ENCODE data around the gene CCNY. TPM values are rescaled to one million over a fixed set of nuclear protein-coding genes. Genes with fewer than 3 reads are reported as not detected.
"Not testable (repeated sequence)": the region's sequence is repeated elsewhere in the genome, so short reads cannot be mapped to it uniquely, and the experiment has no call there.

CCNY gene
- total RNA-seq, 2 experiments from 2014 or later = 47.0 to 51.5 TPM

DNA sequence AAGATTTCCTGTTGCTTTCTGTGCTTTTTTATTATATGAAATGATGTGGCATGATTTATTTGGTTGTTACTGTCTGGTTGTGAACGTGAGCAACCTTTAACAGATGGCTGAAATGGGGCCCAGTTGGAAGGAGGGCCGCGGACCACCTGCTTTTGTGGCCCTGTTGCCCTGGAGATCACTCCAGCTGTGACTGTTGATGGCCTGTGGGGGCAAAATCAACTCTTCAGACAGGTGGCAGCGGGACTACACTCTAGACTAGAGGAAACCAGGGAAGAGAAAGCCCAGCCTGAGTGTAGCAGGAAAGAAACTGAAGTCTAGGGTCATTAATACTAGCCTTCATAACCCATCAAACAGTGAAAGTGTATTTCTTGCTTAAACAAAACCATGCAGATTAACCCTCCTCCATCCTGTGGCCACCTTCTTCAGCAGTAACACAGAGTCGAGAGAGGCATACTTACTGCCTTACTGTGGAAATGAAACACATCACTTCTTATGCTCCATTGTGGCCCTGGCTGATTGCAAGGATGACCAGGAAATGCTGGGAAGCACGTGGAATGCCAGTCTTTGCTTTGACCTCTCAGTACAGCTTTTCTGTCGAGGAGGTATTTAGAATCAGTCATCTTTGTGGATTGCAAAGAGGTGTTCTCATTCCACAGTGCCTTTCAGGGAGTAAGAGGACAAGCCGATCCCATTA is 80.5 kb downstream of the CCNY start:
- CTCF ChIA-PET = no interaction called here

DNA sequence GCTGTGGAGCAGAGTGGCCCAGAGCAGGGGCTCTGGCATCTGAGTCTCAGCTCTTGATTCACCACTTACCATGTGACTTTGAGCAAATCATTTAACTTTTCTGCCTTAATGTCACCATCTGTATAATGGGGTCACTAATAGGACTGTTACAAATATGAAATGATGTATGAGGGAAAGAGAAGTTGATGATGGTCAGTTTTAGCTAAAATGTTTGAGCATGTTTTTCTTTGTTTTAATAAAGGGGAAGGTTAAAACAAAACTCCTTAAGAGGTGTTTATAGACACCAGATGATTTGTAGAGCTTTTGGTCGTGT is 81.0 kb downstream of the CCNY start:
- Mint-ChIP-seq H3K9me3 (ENCODE audit: low read depth) (no peaks in the 10 kb centered on the region), H3K27me3 (no peaks in the 10 kb centered on the region), H3K36me3 (no peaks in the 10 kb centered on the region), H3K4me3 (no peak overlapping the region), H3K4me1 (no peaks in the 10 kb centered on the region), H3K27ac (no peak overlapping the region)
- CTCF ChIA-PET = no interaction called here
- DNase-seq (no peak), ATAC-seq (no peak)

More for the DNA sequence above, 80.5 kb downstream of the CCNY start:
- no peaks in the 10 kb centered on the region for H3K27me3 Mint-ChIP-seq
- DNase-seq = no peak
- no peak overlapping the region for H3K4me3 Mint-ChIP-seq
- ATAC-seq = no peak
- H3K36me3 Mint-ChIP-seq = no peaks in the 10 kb centered on the region
- no peaks in the 10 kb centered on the region for H3K9me3 Mint-ChIP-seq (ENCODE audit: low read depth)
- H3K4me1 Mint-ChIP-seq = no peaks in the 10 kb centered on the region
- H3K27ac Mint-ChIP-seq = no peak overlapping the region

GRCh38 chr10:35417795-35418194 is 81.5 kb downstream of the CCNY start:
- Mint-ChIP-seq H3K27me3 (no peaks in the 10 kb centered on the region), H3K36me3 (no peaks in the 10 kb centered on the region), H3K4me1 (no peaks in the 10 kb centered on the region), H3K27ac (no peak overlapping the region), H3K9me3 (ENCODE audit: low read depth) (no peaks in the 10 kb centered on the region), H3K4me3 (no peak overlapping the region)
- CTCF ChIA-PET = no interaction called here
- ATAC-seq = no peak
- DNase-seq = no peak

DNA sequence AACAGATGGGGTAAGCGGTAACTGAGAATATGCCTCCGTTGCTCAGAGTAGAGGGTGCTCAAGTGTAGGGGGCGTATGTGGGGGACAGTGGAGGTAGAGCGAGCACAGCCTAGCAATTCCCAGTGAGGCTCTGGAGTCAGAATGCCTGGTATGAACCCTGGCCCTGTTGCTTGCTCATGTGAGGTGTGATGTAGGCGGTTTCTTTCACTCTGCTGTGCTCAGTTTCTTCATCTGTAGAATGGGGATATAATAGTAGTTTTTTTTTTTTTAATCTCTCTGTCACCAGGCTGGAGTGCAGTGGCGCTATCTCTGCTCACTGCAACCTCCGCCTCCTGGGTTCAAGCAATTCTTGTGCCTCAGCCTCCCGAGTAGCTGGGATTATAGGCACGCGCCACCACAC is 82.3 kb downstream of the CCNY start:
- H3K9me3 Mint-ChIP-seq (ENCODE audit: low read depth); H3K36me3 Mint-ChIP-seq; H3K4me1 Mint-ChIP-seq; H3K27me3 Mint-ChIP-seq; CTCF ChIA-PET; H3K4me3 Mint-ChIP-seq; DNase-seq; H3K27ac Mint-ChIP-seq; ATAC-seq: not testable (repeated sequence)

GRCh38 chr10:35420044-35420443 is 83.7 kb downstream of the CCNY start:
- Mint-ChIP-seq H3K36me3 (no peaks in the 10 kb centered on the region), H3K27ac (no peak overlapping the region), H3K4me1 (no peaks in the 10 kb centered on the region), H3K27me3 (no peaks in the 10 kb centered on the region), H3K4me3 (no peak overlapping the region), H3K9me3 (ENCODE audit: low read depth) (no peaks in the 10 kb centered on the region)
- DNase-seq = no peak
- ATAC-seq = no peak
- CTCF ChIA-PET = no interaction called here

- ATAC-seq = no peak
- H3K36me3 Mint-ChIP-seq = no peaks in the 10 kb centered on the region
- H3K27me3 Mint-ChIP-seq = no peaks in the 10 kb centered on the region
- H3K27ac Mint-ChIP-seq = no peak overlapping the region
- CTCF ChIA-PET = no interaction called here
- no peak overlapping the region for H3K4me3 Mint-ChIP-seq
- H3K4me1 Mint-ChIP-seq = no peaks in the 10 kb centered on the region
- H3K9me3 Mint-ChIP-seq (ENCODE audit: low read depth) = no peaks in the 10 kb centered on the region
- no peak for DNase-seq
These were observed 84.7 kb downstream of the CCNY start for GRCh38 chr10:35420827-35421552.

GRCh38 chr10:35421553-35422178 is 85.4 kb downstream of the CCNY start:
- no peak for ATAC-seq
- CTCF ChIA-PET = interaction anchor here (0.6 kb wide), 1 partner anchor 17 kb away, joined by 3 read pairs; no protein-coding TSS in a partner anchor
- H3K36me3 Mint-ChIP-seq = no peaks in the 10 kb centered on the region
- H3K9me3 Mint-ChIP-seq (ENCODE audit: low read depth) = no peaks in the 10 kb centered on the region
- H3K27me3 Mint-ChIP-seq = no peaks in the 10 kb centered on the region
- no peak overlapping the region for H3K4me3 Mint-ChIP-seq
- H3K4me1 Mint-ChIP-seq = no peaks in the 10 kb centered on the region
- no peak for DNase-seq
- H3K27ac Mint-ChIP-seq = no peak overlapping the region

GRCh38 chr10:35422228-35422627 is 85.9 kb downstream of the CCNY start:
- CTCF ChIA-PET = interaction anchor here (0.6 kb wide), 1 partner anchor 18 kb away, joined by 3 read pairs; no protein-coding TSS in a partner anchor
- ATAC-seq (no peak), DNase-seq (no peak)
- H3K36me3 Mint-ChIP-seq = no peaks in the 10 kb centered on the region
- no peaks in the 10 kb centered on the region for H3K27me3 Mint-ChIP-seq
- no peak overlapping the region for H3K27ac Mint-ChIP-seq
- peaks cover 3% of the 10 kb centered on the region for H3K4me1 Mint-ChIP-seq
- no peak overlapping the region for H3K4me3 Mint-ChIP-seq
- no peaks in the 10 kb centered on the region for H3K9me3 Mint-ChIP-seq (ENCODE audit: low read depth)

DNA sequence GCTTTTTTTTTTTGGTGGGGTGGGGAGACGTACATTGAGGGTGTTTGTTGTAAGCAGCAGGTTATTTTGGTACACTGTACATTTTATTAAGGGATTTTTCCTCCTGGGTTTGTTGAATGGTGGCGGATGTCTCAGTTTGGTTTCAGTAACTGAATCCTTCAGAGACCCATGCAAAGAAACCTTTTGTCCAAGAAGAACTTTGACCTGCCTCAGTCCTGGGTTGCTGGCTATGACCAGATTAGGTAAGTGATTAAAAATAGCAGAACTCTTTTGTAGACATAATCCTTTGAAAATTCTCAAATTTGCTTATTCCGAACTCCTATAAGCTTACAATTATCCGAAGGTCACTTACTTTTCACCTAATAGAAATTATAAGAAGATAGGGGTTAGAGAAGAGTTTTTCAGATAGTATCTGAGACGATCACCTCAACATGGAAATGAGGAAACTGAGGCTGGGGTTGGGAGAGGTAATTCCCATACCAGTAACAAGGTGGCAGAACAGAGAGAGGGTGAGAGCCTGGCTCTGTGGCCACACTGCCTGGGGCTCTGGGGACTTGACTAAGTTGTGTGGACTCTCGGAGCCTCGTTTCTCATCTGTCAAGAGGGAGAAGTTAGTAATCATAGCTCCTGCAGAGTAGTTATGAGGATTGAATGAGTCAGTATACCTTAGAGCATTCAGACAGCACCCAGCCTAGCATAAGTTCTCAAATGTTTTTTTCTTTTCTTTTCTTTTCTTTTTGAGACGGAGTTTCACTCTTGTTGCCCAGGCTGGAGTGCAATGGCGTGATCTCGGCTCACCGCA is 87.4 kb downstream of the CCNY start:
- no peak for DNase-seq
- Mint-ChIP-seq H3K27ac (no peak overlapping the region), H3K36me3 (no peaks in the 10 kb centered on the region), H3K4me3 (no peak overlapping the region), H3K4me1 (peaks cover 12% of the 10 kb centered on the region), H3K27me3 (no peaks in the 10 kb centered on the region), H3K9me3 (ENCODE audit: low read depth) (no peaks in the 10 kb centered on the region)
- ATAC-seq = no peak
- CTCF ChIA-PET = no interaction called here

- no peak overlapping the region for H3K4me3 Mint-ChIP-seq
- no peak overlapping the region for H3K27ac Mint-ChIP-seq
- H3K27me3 Mint-ChIP-seq = no peaks in the 10 kb centered on the region
- no peak for DNase-seq
- CTCF ChIA-PET = no interaction called here
- H3K36me3 Mint-ChIP-seq = no peaks in the 10 kb centered on the region
- peaks cover 12% of the 10 kb centered on the region for H3K4me1 Mint-ChIP-seq
- no peak for ATAC-seq
- H3K9me3 Mint-ChIP-seq (ENCODE audit: low read depth) = no peaks in the 10 kb centered on the region
These were observed 88.5 kb downstream of the CCNY start for GRCh38 chr10:35424680-35425285.

- no peak overlapping the region for H3K27ac Mint-ChIP-seq
- no peaks in the 10 kb centered on the region for H3K36me3 Mint-ChIP-seq
- CTCF ChIA-PET = no interaction called here
- DNase-seq (no peak), ATAC-seq (no peak)
- H3K27me3 Mint-ChIP-seq = no peaks in the 10 kb centered on the region
- peaks cover 12% of the 10 kb centered on the region for H3K4me1 Mint-ChIP-seq
- H3K9me3 Mint-ChIP-seq (ENCODE audit: low read depth) = no peaks in the 10 kb centered on the region
- H3K4me3 Mint-ChIP-seq = no peak overlapping the region
These were observed 89.3 kb downstream of the CCNY start for GRCh38 chr10:35425595-35425994.

DNA sequence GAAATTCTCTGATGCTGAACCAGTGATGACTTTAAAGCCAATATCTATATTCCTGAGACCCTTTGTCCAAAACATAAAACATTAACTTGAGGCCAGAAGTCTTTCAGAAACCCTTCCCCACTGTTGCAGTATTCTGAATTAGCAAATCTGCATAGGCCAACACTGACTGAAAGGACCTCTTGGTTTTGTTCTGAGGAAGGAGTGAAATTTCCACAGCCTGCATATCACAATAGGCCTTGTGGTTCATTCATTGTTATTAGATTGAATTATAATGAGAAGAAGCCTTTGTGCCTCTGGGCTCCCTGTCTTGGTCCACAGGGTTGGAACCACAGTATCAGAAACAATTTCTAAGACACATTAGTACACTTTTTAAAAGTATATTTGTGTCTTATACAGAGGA is 90.3 kb downstream of the CCNY start:
- Mint-ChIP-seq H3K9me3 (ENCODE audit: low read depth) (no peaks in the 10 kb centered on the region), H3K36me3 (no peaks in the 10 kb centered on the region), H3K4me1 (peaks cover 15% of the 10 kb centered on the region), H3K4me3 (no peak overlapping the region), H3K27ac (no peak overlapping the region), H3K27me3 (no peaks in the 10 kb centered on the region)
- DNase-seq (no peak), ATAC-seq (no peak)
- CTCF ChIA-PET = no interaction called here

- Mint-ChIP-seq H3K4me1 (peaks cover 15% of the 10 kb centered on the region), H3K9me3 (ENCODE audit: low read depth) (no peaks in the 10 kb centered on the region), H3K36me3 (no peaks in the 10 kb centered on the region), H3K27me3 (no peaks in the 10 kb centered on the region), H3K4me3 (no peak overlapping the region), H3K27ac (no peak overlapping the region)
- CTCF ChIA-PET = no interaction called here
- no peak for ATAC-seq
- DNase-seq = no peak
These were observed 91.2 kb downstream of the CCNY start for GRCh38 chr10:35427543-35427942.
